ENCODE data around the gene KRT20.
"Not testable (repeated sequence)": the region's sequence is repeated elsewhere in the genome, so short reads cannot be mapped to it uniquely, and the experiment has no call there.

The KRT20 gene

DNA sequence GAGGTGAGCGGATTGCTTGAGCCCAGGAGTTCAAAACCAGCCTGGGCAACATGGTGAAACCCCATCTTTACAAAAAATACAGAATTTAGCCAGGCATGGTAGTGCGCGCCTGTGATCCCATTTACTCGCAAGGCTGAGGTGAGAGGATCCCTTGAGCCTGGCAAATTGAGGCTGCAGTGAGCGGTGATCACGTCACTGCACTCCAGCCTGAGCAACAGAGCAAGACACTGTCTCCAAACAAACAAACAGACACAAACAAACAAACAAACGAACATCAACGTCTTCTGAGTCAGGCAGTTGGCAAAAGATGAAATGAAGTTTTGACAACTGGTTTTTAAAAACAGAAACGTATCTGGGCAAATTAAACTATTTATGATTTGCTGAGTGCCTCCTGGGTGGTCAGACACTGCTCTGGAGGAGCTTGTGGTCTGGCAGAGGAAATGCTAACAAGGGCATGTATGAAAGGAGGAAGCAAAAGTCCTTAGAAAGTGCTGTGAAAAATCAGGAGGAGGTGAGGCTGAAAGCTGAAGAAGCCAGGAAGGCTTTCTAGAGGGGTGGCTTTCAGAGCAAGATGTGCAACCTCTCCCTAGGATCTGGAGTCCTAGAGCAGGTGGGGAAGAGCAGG, 10.2 kb upstream of the KRT20 start:
- DNase-seq: no peak

DNA sequence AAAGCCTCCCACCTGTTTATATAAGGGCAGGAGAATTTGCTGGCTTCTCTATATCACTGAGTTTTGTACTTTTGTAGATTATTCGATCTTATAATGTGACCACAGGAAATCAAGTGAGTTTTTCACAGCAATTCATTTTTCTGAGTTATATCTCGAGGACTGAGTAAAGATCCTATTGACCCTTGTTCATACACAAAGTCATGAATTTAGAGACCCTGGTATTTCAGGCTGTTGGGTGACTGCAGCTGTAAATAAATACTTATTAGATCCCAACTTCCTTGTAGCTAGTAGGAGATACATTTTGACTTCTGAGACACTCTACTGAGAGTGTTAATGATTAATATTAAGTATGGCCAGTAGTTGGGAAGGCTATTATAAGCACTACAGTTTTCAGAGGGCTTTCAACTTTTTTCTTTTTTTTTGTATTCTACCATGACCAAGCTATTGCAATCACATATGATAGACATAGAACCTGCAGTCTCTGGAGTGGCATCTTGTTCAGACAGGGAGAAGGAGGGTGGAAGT, 3.2 kb upstream of the KRT20 start:
- no peak for DNase-seq

DNA sequence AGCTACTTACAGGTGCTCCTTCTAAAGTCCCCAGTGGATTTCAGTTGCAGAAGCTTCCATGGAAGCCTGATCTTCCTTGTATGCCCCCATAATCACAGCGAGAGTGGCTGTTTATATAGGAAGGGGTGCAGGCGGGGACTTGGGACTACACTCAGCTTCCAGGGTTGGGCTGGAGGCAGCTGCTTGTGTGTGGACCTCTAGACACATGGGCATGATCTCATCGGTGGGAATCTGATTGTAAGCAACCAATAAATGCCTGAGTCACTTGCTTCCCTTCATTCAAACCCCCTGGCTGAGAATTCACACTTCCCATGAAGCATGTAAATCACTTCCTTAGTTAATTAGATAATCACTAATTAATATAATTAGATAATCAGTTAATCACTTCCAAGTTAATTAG, 1.0 kb upstream of the KRT20 start:
- DNase-seq: no peak

DNA sequence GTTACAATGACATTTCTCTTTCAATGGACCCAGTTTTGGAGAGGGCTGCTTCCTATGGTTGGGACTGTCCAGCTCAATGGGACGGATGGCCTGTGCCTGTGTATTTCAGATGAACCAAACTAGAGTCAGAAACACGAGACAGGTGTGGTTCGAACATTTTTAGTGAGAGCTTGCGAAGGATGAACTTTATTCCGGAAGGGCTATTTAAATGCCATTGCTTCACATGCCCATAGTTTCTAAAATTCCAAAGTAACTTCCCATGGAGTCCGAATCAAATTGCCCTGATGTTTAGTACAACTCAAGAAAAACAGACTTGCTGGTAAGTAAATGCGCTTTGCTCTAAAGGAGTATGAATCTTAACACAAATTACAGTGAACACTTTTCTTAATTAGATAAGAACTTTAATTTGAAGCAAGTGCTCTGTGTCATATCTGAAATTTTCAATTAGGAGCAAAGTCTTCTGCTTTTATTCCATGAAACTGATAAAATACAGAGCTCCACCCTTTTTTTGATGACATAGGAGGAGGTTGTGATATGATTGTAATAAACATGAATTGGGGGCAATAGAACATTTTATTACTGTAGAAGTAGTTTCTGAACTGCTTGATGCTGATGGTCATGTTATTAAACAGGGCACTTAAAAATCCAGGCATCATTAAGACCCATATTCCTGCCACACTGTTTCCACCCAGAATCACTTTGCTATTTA, 1.3 kb downstream of the KRT20 start:
- DNase-seq: no peak

DNA sequence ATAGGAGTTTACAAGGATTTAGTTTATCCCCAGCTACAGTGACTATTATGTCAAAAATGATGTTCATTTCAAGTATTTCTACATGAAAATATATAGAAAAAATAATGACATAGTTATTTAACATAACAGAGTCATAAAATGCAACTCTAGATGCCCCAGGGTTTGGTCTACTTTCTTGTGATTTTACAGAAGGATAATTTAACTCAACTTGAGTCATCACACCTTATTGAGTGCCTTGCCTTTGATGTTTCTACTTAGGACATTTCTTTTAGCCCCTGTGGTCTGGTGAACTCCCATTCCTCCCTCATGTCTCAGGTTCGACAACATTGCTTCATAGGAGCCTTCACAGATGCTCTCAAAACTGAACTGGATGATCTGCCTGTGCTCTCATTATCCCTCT, 2.0 kb downstream of the KRT20 start:
- no peak for DNase-seq

DNA sequence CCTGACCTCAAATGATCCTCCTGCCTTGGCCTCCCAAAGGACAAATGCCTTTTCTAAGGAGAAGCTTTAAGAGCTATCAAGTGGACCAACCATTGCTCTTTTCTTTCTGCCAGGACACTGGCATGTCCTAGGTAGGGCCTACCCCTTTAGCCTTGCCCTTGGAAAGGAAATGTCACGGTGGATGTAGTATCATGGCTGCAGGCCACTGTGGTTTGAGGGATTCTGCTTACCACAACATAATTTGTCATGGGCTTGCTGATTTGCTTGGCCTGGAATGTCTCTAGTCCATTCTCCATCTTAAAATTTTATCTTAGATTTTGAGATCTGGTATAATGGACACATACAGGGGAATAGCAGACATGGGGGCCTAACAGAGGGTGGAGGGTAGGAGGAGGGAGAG, 6.0 kb downstream of the KRT20 start:
- no peak for DNase-seq

DNA sequence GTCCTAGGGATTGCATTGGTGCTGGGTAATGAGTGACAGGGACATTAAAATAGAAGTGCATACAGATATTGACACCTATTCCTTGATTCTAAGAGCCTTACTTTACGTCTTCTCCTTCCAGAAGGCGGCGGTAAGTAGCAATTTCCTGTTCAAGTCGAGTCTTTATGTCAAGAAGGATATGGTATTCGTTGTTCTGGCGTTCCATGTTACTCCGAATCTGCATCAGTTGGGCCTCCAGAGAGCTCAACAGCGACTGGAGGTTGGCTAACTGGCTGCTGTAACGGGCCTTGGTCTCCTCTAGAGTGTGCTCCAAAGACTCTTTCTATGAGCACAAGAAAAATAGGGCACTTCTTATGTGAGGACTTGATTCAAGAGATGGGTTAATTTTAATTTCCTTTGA, 7.0 kb downstream of the KRT20 start:
- no peak for DNase-seq

DNA sequence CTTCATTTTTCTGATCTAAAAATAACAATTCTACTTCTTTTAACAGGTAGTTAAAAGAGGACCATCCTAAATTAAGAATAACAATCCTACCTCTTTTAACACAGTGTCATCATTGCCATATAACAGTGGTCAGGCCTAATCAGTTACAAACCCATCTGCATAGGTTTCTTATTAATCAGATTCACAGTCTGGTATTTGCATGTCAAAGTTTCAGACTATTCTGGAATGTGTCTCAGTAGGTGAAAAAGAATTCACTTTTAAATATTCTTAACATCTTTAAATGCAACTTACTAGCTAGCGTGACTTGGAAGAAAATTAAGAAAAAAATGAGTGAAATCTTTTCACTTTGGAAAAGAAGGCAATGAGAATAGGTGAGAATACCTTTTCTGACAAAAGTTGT, 11.2 kb downstream of the KRT20 start:
- no peak for DNase-seq

DNA sequence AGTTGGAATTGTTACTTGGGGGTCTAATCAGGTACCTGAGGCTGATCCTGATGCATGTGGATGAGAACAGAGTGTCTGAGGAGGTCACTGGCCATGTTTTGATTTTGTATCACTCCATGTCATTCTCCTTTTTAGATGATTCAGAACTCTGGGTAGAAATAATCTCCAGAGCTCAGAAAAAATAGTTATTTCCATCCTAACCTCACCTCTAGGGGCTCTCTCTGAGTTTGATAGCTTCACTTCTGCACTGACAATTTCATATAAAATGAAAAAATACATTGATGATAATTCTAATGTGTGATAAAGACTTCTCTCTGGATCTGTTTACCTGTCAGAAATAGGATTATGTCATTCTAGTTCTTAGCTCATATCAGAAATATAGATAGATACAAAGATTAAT, 11.8 kb downstream of the KRT20 start:
- no peak for DNase-seq

DNA sequence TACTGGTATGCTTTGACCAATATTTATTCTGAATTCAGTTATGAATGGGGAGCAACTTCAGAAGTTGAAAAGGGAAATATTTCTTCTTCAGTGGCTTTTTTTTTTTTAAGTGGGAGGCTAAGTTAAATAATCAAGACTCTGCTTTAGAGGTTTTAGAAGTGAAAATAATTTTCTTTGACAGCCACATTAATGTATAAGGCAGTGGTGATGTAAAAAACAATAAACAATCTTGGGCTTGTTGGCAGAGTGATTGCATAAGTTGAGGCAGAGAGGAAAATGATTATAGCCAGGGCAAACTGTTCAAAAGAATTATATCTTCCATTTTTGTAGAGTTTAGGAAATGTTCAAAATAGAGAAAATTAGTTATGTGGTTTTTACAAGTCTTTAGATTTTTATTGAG, 12.6 kb downstream of the KRT20 start:
- no peak for DNase-seq

DNA sequence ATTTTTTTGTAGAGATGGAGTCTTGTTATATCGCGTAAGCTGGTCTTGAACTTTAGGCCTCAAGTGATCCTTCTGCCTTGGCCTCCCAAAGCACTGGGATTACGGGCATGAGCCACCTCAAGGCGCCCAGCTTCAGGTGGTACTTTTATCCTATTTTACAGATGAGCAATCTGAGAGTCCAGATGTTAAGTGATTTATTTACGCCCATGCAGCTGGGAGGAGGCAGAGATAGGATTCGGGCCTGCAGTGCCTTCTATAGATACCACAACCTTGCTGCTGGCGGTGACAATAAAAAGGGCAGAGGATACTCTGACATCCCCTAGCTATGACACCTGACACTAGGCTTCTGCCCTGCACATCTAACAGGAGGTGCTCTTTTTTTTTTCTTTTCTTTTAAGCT, 13.7 kb downstream of the KRT20 start:
- no peak for DNase-seq

DNA sequence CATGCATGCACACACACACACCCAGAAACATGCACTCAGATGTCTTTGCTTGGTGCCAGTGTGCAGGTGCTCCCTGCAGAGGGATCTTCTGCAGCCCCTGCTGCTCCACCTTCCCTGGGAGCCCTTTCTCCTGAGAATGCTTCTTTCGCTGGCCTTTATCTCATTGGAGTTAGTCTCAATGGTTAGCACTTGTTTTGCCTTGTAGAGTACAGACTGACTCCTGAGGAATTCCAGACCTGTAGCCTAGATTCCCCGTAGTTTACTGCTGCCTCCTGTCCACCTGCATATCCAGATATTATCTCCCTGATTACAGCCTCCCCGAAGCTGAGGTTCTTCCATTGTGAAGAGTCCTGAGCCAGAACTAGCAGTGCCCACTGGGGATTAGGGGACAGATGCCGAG, 14.9 kb downstream of the KRT20 start:
- DNase-seq: no peak

DNA sequence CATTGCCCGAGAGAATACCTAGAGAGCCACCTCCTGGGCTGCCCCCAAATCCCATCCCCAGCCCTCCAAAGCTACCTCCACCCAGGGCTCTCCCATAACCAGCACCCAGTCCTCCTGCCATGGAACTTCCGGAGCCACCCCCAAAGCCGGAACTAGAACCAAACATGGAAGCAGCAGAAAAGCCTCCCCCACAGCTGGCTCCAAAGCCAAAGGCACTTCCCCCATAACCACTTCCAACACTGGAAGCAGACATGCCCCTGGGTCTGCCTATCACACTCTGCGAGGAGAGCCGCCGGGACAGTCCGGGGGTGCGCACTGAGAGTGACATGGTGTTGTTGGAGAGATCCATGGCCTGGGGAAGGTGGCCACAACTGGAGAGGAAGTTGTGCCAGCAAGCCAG, 18.2 kb downstream of the KRT20 start, which contains the start of gene KRT12:
Gene KRT12, minus strand, starts transcription at position 386 of the 400 bp plus-strand sequence. Its CDS starts 37 bp downstream, at position 349.
- DNase-seq: no peak

DNA sequence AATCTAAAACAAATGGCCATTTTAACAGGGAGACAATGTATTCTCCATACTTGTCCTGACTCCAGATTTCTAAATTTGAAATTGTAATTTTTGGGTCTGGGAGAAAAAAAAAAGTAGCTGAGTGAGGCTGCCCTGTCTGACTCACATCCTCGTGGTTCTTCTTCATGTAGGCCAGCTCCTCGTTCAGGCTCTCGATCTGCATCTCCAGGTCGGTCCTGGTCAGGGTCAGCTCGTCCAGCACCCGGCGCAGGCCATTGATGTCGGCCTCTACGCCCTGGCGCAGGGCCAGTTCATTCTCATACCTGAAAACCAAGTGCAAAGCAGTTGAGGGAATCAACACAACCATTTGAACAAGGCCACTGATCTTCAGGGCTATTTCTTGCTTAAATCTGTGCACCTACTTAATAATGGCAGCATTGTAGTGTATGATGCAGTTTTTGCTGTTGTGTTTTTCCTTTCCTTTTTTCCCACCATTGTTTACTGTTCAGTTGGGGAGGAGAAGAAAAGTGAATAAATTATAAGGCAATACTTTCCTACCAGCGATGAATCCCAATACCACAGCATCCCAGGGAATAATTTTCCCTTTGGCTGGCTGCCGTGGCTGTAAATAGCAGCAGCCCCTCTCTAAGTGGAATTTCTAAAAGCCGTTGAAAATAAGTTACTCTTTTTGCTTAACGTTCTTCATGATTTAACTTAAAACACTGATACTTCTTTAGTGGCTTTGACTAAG, 20.2 kb downstream of the KRT20 start:
- DNase-seq: no peak

DNA sequence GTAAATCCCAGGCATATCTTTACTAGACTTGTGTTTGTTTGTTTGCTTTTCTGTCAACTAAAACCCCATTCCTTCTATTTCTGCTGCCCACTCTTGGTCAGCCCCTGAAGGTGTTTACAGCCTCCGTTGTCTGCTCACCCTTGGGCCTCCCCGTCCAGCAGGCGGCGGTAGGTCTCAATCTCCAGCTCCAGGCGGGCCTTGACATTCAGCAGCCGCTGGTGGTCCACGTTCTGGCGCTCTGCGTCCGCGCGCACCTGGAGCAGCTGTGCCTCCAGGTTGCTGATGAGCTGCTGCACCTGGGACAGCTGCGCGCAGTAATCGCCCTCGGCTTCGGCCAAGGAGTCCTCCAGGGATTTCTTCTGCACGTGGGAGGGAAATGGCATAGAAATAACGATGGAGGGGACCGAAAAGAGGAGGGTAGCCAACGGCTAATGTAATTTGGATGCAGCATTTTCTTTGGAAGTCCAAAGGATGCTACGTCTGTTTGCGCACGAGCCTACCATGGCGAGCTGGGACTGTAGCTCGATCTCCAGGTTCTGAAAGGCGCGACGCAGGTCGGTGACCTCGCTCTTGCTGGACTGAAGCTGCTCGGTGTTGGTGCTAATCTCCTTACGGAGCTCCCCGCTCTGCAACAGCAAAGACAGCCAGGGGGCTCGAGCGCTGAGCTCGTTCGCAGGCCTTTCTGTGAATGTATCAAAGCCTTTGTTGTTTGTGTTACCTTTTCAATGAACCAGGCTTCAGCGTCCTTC, 21.9 kb downstream of the KRT20 start:
- DNase-seq: no peak

DNA sequence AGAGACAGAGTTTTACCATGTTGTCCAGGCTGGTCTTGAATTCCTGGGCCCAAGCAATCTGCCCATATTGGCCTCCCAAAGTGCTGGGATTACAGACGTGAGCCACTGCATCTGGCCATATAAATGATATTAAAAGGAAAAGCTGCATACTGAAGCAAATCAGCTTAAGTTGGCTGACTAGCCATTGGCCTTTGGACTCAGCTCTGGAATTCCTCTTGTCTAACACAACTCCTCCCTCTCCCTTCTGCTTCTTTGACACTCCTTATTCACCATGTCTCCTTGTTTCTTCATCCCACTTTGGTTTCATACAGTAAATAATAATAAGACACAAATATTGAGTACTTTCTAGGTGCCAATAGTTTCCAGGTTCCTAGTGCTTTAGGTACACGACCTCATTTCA, 25.5 kb downstream of the KRT20 start:
- DNase-seq: no peak

DNA sequence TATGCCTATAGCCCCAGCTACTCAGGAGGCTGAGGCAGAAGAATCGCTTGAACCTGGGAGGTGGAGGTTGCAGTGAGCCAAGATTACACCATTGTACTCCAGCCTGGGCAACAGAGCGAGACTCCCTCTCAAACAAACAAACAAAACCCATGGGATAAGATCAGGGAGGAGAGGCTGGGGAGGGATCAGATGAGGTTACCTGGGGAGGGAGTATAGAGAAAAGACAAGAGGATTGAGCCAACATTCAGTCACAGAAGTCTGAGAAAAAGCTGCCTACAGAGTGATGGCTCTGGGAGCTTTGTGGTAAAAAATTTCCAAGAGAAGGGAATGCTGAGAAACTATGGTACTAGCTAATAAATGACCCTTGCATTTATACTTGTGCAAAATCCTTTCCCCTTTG, 26.4 kb downstream of the KRT20 start:
- not testable (repeated sequence) for DNase-seq

DNA sequence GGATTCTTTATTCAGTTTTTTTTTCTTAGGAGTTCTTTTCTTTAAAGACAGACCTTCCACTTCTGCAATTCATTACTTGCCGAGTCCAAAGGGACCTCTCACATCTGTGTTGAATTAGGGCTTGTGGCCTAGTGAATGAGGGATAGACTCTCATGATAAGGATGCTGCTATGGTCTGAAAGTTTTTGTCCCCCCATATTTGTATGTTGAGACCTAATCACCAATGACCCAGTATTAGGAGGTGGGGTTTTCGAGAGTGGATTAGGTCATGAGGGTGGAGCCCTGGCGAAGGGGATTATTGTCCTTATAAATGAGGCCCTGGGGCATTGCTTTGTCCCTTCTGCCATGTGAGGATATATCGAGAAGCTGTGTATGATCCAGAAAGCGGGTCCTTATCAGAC, 27.5 kb downstream of the KRT20 start:
- DNase-seq: no peak

DNA sequence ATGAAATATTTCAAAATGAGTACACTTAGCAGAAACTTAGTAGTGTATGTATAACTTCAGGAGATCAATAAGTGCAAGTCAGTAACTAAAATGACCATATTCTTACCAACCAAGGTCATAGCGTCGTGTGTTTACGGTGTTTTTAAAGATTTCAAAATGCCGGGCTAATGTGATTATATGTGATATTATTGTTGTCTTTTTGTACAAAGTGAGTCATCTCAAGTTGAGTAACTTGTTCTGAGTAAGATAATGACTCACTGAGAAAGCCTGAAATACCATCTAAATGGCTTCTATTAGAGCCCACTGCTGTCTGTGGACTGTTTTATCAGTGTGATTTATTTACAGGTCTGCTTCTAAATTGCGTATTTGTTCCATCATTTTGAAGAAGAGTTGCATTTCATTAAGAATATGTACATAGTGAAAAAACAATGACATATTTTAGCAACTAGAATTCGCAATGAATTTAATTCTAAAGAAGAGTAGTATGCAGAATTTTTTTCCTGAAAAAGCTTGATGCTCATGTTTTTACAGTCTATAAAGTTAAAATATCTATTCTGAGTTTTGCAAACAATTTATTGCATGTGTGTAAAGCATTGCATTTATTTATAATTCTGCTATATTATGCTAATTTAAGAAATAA, 30.7 kb downstream of the KRT20 start:
- DNase-seq: no peak

DNA sequence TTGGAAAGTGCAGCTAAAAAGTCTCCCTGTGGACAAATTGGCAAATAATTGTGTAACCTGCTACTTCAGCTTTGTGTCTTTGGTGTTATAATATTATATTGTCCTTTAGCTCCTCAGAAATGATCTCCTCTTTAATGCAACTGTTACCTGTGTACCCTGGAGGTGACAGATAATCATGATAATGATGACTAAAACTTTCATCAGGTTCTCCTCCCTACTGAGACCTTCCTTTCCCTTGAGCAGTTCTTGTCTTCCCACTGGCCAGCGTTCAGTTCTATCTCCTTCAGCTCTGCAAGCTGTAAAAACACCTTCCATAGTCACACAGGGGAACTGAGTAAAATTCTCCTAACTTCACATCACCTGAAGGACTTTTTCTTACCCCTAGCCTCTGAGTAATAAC, 32.7 kb downstream of the KRT20 start:
- DNase-seq: no peak

DNA sequence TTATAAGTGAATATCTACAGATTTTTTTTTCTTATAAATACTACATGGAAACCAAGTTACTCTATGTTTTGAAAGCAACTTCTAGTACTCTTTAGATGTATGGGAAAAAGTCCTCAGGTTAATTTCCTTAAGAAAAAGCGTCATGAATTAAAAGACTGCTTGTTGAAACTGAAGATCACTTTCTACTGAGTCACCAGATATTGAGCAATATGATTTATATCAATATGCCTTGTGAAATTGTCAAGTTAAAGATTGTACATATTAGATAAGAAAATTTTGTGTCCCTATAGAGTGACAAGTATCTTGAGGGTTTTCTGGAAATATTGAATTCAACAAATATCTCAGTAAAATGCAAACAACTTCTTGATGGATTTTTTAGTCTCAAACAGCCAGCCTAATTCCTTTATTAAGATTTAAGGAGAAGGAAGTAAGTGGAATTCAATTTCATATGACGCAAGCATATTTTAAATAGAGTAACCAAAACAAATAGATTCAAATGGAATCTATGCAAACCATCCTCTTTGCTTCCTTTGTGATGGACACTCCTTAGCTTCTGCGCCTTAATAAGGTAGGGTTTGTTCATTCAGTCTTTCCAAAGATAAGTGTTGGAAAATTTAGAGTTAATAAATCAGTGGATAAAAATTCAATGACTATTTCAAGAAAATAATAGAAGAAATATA, 34.6 kb downstream of the KRT20 start:
- no peak for DNase-seq

DNA sequence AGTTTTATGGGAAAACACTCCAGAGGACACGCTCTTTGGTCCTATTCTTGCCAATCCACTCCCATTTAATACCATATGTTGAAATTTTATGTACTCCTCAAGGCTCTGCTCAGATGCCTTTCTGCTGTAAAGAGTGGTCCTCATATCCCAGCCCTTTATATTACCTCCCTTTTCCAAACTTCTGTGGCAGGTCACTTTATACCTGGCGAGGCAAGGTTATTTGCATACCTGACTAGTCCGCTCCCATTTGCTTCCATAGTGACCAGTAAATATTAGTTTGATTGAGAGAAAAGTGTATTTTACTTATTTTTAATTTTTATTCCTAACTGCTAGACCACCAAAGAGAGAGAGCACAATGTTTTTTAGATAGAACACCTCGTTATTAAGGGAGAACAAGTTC, 35.3 kb downstream of the KRT20 start:
- DNase-seq: no peak
